Transverse colon (tissue), 4 donors: ENCODE data around the gene DCUN1D3. TPM values are rescaled to one million over a fixed set of nuclear protein-coding genes. Genes with fewer than 3 reads are reported as not detected.

Experiments
- DNase-seq: peaks from one replicate; pipeline ENCODE4 v3.0.0-alpha.2; 2019
- H3K27ac ChIP-seq, 4 donors: fragments of 200-600 bp; sonication (generic); 2 replicates each; pipeline ENCODE4 v1.5.1; 2016 to 2018; ENCODE audit warnings: inconsistent platforms in 4 of 4
- H3K27me3 ChIP-seq: fragments of 200-600 bp; sonication (generic); 2 replicates; pipeline ENCODE4 v1.5.1; 2017; ENCODE audit warnings: inconsistent platforms
- H3K36me3 ChIP-seq, 4 donors: fragments of 200-600 bp; sonication (generic); 2 replicates each; pipeline ENCODE4 v1.5.1; 2017 to 2019; ENCODE audit warnings: inconsistent platforms in 4 of 4
- H3K4me1 ChIP-seq, 4 donors: fragments of 200-600 bp; sonication (generic); 2 replicates each; pipeline ENCODE4 v1.5.1; 2017 to 2020; ENCODE audit warnings: inconsistent platforms in 4 of 4
- H3K4me3 ChIP-seq, 4 donors: fragments of 200-600 bp; sonication (generic); 1 replicate in 1 of 4; 2 replicates in 3 of 4; pipeline versions ENCODE4 v1.5.1 to v1.6.1; 2017 to 2019; ENCODE audit warnings: inconsistent platforms in 4 of 4
- H3K9me3 ChIP-seq, 2 donors: fragments of 200-600 bp; sonication (generic); 2 replicates each; pipeline ENCODE4 v1.5.1; 2017 to 2019; ENCODE audit warnings: inconsistent platforms in 2 of 2
- CTCF ChIP-seq, 5 experiments: fragments of 200-600 bp in 3 of 5; fragments of 450-650 bp in 2 of 5; sonication (generic) in 3 of 5; IDR thresholded peaks; 1 replicate in 2 of 5; 2 replicates in 3 of 5; pipeline ENCODE4 v1.5.1; 2016 to 2017; ENCODE audit warnings: antibody characterized with exemption in 5 of 5, inconsistent platforms in 3 of 5, mild to moderate bottlenecking in 2 of 5, moderate library complexity in 1 of 5
- EP300 ChIP-seq: sonication (generic); formaldehyde crosslinking; IDR thresholded peaks from one replicate; pipeline ENCODE4 v1.6.1; 2017; ENCODE audit warnings: antibody characterized with exemption, low read depth
- POLR2A ChIP-seq: fragments of 450-650 bp; IDR thresholded peaks from one replicate; pipeline ENCODE4 v1.6.1; 2016; ENCODE audit warnings: antibody characterized with exemption, mild to moderate bottlenecking, moderate library complexity
- POLR2AphosphoS5 ChIP-seq, 3 donors: sonication (generic); formaldehyde crosslinking; IDR thresholded peaks; one replicate each; pipeline ENCODE4 v1.6.1; 2016; ENCODE audit warnings: antibody characterized with exemption in 3 of 3
- WGBS, 2 donors: methylation state at CpG; one replicate each; pipeline ENCODE4 v1.1.5; 2018; ENCODE audit warnings: low coverage in 1 of 2; 5-methylcytosine and 5-hydroxymethylcytosine counted together
- in situ Hi-C, 4 donors: fragments of 200-750 bp; cut with MboI; loops; one replicate each; pipeline versions ENCODE4 v1.15.0 to v1.15.1; 2017; ENCODE audit warnings: low sequenced_read_pairs in 3 of 4, low pct_ligation_motif_present in 1 of 4, low pct_unique_long_range_greater_than_20kb in 1 of 4
- intact Hi-C: fragments of 100-400 bp; cut with DNase I; formaldehyde crosslinking; loops from one replicate; pipeline ENCODE4 v1.15.1; 2023; ENCODE audit warnings: low total_unique reads
- total RNA-seq, 4 donors: library from RNA; depleted of rRNA; stranded (reverse); fragments of >200 nt; gene quantifications; one replicate each; pipeline ENCODE4 v1.1.0, GENCODE V29; 2016

Gene DCUN1D3
- total RNA-seq, 4 donors from 2014 or later = 5.6 to 47.6 (median 10.5) TPM

GRCh38 chr16:20870122-20870820 lies 29.9 kb downstream of the DCUN1D3 start:
- WGBS, 2 donors = 64 to 83% methylated on average over 2 of the region's 2 CpGs
- in situ Hi-C loops = no loop called here
- no peaks in the 10 kb centered on the region for H3K36me3 ChIP-seq
- H3K27me3 ChIP-seq = no peaks in the 10 kb centered on the region
- peaks cover 39 to 77% (median 58%) of the 10 kb centered on the region in 4 donors for H3K4me1 ChIP-seq
- peak overlapping the region; percentile 60 to 83 (median 74) for H3K27ac ChIP-seq
- no peak for TF ChIP-seq POLR2A
- no peak for TF ChIP-seq EP300
- no peak for TF ChIP-seq POLR2AphosphoS5 (IDR thresholded peaks at IDR 0.05)
- no peak for TF ChIP-seq CTCF (IDR thresholded peaks at IDR 0.05)
- DNase-seq = no peak
- no peaks in the 10 kb centered on the region for H3K9me3 ChIP-seq
- no peak overlapping the region for H3K4me3 ChIP-seq
- intact Hi-C loops = no loop called here

- peak; percentile 88 for DNase-seq
- TF ChIP-seq POLR2AphosphoS5 (IDR thresholded peaks at IDR 0.05) = peak; percentile 29 to 57 (median 56)
- no peak for TF ChIP-seq POLR2A
- no peak for TF ChIP-seq CTCF (IDR thresholded peaks at IDR 0.05)
- TF ChIP-seq EP300 = no peak
- H3K36me3 ChIP-seq = no peaks in the 10 kb centered on the region
- no peaks in the 10 kb centered on the region for H3K9me3 ChIP-seq
- no peaks in the 10 kb centered on the region for H3K27me3 ChIP-seq
- H3K4me3 ChIP-seq = no peak overlapping the region
- H3K4me1 ChIP-seq = peaks cover 39 to 68% (median 55%) of the 10 kb centered on the region in 4 donors
- intact Hi-C loops (no loop called here), in situ Hi-C loops (no loop called here)
- WGBS, 2 donors = 23 to 60% methylated on average over 2 to 3 of the region's 3 CpGs
- H3K27ac ChIP-seq = peak overlapping the region; percentile 60 to 83 (median 74)
These were observed 31.3 kb downstream of the DCUN1D3 start for GRCh38 chr16:20868890-20869289.

GRCh38 chr16:20867585-20867984 lies 32.6 kb downstream of the DCUN1D3 start:
- in situ Hi-C loops (no loop called here), intact Hi-C loops (no loop called here)
- Histone ChIP-seq H3K27ac (peak overlapping the region in 3 of 4 donors; percentile 66 to 83 (median 68)), H3K4me1 (peaks cover 39 to 63% (median 55%) of the 10 kb centered on the region in 4 donors), H3K9me3 (no peaks in the 10 kb centered on the region), H3K27me3 (no peaks in the 10 kb centered on the region), H3K4me3 (no peak overlapping the region), H3K36me3 (no peaks in the 10 kb centered on the region)
- WGBS, 2 donors = 84% methylated on average over 2 of the region's 2 CpGs; no CpG with 5 or more reads in 1 of the 2 donors
- TF ChIP-seq POLR2A = no peak
- no peak for TF ChIP-seq EP300
- no peak for TF ChIP-seq CTCF (IDR thresholded peaks at IDR 0.05)
- TF ChIP-seq POLR2AphosphoS5 (IDR thresholded peaks at IDR 0.05) = no peak
- no peak for DNase-seq

- Histone ChIP-seq H3K9me3 (no peaks in the 10 kb centered on the region), H3K36me3 (peaks cover 0 to 3% (median 0%) of the 10 kb centered on the region in 4 donors), H3K27me3 (no peaks in the 10 kb centered on the region), H3K27ac (peak overlapping the region; percentile 46 to 83 (median 67)), H3K4me1 (peaks cover 39 to 58% (median 50%) of the 10 kb centered on the region in 4 donors), H3K4me3 (no peak overlapping the region)
- in situ Hi-C loops = no loop called here
- 81 to 100% methylated on average over 1 to 3 of the region's 3 CpGs for WGBS, 2 donors
- intact Hi-C loops = no loop called here
- TF ChIP-seq POLR2A = no peak
- no peak for TF ChIP-seq EP300
- no peak for TF ChIP-seq CTCF (IDR thresholded peaks at IDR 0.05)
- DNase-seq = no peak
These were observed 33.4 kb downstream of the DCUN1D3 start for GRCh38 chr16:20866801-20867200.
